Measurements from ENCODE around the gene ADCYAP1.
A peak's percentile ranks its signal among the peaks of the same experiment; 100 is the strongest.

The ADCYAP1 gene

DNA sequence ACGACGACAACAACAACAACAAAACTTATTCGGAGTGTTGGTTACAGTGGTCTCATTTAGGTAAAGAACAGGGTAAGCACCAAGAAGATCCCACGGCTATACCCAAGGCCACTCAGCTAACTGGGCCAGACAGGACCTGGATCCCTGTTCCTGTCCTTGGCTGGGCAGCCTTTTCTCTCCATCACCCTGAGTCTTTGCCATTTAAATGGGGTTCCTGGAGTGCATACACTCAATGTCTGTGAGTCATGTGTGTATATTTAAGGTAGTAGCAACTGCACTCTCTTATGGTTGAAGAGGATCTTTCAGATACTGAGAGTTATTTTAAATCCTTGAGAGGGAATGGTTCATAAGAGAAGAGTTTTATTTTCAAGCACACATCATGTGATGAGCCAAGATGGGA is 35.3 kb downstream of the ADCYAP1 start:
- TF ChIP-seq, protein P1, sequence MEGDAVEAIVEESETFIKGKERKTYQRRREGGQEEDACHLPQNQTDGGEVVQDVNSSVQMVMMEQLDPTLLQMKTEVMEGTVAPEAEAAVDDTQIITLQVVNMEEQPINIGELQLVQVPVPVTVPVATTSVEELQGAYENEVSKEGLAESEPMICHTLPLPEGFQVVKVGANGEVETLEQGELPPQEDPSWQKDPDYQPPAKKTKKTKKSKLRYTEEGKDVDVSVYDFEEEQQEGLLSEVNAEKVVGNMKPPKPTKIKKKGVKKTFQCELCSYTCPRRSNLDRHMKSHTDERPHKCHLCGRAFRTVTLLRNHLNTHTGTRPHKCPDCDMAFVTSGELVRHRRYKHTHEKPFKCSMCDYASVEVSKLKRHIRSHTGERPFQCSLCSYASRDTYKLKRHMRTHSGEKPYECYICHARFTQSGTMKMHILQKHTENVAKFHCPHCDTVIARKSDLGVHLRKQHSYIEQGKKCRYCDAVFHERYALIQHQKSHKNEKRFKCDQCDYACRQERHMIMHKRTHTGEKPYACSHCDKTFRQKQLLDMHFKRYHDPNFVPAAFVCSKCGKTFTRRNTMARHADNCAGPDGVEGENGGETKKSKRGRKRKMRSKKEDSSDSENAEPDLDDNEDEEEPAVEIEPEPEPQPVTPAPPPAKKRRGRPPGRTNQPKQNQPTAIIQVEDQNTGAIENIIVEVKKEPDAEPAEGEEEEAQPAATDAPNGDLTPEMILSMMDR (conservative IDR thresholded peaks at IDR 0.05; ENCODE audit: low read depth, low read length): no peak
- H3K4me3 ChIP-seq (ENCODE audit: low read length): no peak overlapping the region
- DNase-seq (ENCODE audit: low read depth): no peak

DNA sequence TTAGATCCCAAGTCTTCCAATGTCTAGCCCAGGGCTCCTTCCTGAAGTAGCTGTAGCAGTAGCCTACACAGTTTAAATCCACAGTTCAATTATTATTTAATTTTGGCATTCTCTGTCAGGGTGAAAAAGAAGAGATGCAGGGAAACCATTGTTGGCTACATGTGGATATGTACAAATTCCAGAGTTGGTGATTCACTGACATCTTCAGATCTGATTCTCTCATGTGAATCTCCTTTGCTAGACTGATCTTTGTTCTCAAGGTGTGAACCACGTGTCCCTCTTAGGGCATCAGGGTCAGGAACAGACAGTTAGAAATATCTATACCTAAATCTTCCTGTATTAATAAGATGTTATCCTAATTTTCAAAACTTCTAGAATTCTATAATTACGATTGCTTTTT is 36.7 kb downstream of the ADCYAP1 start:
- DNase-seq (ENCODE audit: low read depth): no peak
- H3K4me3 ChIP-seq (ENCODE audit: low read length): no peak overlapping the region
- TF ChIP-seq, protein P1 (conservative IDR thresholded peaks at IDR 0.05; ENCODE audit: low read depth, low read length): no peak

DNA sequence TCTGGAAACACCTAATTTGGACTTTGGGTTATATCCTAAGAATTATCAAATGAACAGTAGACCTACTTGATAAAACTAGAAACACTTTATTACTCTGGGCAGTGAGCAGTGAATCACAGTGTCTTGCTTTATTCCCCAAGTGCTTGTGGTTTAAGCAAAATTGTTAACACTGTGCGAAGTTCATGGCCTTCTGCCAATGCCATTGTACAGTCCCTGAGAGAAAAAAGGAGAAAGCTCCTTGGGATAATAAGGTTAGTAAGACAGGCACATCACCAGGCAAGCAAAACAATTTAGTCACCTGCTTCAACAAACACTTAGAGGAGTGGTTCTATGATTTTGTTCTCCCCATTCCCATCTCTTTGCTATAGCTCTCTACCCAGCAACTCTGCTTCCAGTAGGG is 39.8 kb downstream of the ADCYAP1 start:
- DNase-seq (ENCODE audit: low read depth): peak; percentile 82
- H3K4me3 ChIP-seq (ENCODE audit: low read length): no peak overlapping the region
- TF ChIP-seq, protein P1 (conservative IDR thresholded peaks at IDR 0.05; ENCODE audit: low read depth, low read length): no peak

DNA sequence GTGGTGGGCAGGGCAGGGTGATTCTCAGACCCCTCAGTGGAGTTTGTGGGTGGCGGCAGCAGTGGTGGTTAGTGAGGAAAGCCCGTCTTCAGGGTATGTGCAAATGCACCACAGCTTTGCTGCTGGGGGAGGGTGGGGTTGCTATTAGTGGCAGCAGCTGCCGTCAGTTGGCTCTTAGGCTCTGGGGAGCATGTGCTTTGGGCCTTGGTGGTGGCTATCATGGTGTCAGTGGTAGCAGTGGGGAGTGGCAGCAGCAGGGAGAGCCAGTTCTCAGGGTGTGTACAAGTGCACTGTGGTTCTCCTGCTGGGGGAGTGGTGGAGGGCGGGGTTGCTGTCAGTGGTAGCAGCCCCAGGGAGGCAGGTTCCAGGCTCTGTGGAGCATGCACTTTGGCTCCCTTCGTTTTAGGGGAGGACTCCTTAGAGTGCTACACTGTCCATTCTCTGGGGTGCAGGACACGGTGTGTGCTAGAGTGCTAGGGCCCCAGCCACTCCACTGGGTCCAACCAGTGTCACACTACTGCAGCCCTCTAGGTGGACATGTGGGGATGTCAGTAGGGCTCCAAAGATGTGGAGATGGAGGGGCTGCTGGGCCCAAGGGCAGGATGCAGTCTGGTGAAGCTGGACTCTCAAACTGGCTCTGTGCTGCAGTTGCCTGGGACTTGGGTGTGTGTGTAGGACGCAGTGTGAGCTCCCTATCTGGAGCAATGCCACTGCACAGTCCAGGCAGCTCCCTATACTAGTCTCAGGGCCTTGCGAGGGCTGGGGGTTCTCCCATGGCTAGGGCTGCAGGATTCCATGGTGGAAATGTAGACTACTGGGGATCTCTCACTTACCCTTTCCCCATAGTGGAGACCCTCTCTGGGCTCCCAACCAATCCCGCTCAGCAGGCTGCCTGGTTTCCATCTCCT is 45.3 kb downstream of the ADCYAP1 start:
- TF ChIP-seq, protein P1 (conservative IDR thresholded peaks at IDR 0.05; ENCODE audit: low read depth, low read length): no peak
- DNase-seq (ENCODE audit: low read depth): no peak
- no peak overlapping the region for H3K4me3 ChIP-seq (ENCODE audit: low read length)

DNA sequence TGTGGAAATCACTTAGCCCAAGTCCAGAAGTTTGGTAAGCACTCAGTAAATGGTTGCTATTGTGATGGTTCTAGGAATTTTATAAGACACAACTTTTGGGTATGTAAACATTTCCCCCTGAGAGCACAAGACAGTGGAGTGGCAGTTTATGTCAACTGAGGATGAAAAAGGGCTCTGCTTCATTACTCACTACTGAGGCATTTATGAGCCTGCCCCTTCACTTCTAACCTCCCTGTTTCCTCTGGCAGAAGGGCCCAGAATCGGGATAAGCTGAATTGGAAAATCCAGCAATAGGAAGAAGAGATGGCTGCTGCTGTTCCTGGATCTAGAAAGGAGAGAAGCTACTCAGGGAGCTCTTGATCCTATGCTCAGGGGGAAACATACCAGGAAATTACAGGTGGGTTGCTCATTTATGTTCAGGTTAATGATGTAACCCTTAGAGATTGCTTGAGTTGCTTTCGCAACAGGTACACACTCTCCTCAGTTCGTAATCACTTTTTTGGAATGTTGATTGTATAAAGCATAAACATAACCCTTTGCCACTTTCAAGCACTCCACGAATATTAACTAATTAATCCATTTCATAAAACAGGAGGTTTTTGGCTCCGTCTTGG is 46.3 kb downstream of the ADCYAP1 start:
- no peak overlapping the region for H3K4me3 ChIP-seq (ENCODE audit: low read length)
- no peak for DNase-seq (ENCODE audit: low read depth)
- TF ChIP-seq, protein P1 (conservative IDR thresholded peaks at IDR 0.05; ENCODE audit: low read depth, low read length): no peak

DNA sequence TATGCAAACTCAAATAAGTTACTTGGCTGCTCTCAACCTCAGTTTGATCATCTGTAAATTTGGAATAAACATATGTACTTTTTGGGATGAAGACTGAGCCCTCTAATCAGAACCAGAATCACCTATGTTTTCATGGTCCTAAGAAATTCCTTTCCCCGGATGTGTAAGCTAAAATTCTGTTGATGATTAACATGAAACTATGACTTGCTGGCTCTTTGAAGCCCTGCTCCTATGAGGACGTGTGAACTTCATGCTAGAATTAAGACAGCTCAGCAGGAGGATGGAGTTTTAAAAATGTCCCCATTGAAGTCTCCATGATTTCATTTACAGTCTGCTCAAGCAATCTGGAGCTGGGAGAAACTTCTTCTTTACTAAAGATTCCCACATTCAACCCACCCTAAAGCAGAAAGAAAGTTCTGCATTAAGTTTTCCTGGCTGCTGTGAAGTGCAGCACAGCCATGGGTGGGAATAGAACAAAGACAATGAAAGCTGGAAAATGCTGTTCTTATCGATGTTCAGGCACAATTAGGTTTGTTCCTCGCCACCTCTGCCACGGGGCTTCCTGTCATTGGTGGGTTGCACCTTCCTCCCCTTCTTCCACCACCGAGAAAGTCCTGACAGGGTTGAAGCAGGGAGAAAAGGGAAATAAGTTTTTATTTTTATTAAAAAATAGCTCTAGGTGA is 50.9 kb downstream of the ADCYAP1 start:
- no peak for DNase-seq (ENCODE audit: low read depth)
- no peak overlapping the region for H3K4me3 ChIP-seq (ENCODE audit: low read length)
- TF ChIP-seq, protein P1 (conservative IDR thresholded peaks at IDR 0.05; ENCODE audit: low read depth, low read length): no peak
